NCI-H510A (cell line): ENCODE data around the gene NDUFA7.
"Not testable (repeated sequence)": the region's sequence is repeated elsewhere in the genome, so short reads cannot be mapped to it uniquely, and the experiment has no call there.

Source experiments
- DNase-seq: peaks from one replicate; lab custom pipeline; 2025; lab: John Stamatoyannopoulos, UW

NDUFA7 gene

DNA sequence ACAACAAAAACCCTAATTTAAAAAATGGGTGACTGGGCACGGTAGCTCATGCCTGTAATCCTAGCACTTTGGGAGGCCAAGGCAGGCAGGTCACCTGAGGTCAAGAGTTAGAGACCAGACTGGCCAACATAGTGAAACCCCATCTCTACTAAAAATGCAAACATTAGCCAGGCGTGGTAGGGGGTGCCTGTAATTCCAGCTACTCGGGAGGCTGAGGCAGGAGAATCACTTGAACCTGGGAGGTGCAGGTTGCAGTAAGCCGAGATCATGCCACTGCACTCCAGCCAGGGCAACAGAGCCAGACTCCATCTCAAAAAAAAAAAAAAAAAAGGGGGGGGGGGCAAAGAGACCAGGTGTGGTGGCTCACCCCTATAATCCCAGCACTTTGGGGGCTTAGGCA, 56.9 kb downstream of the NDUFA7 start:
- DNase-seq: not testable (repeated sequence)

GRCh38 chr19:8262431-8262830, 58.7 kb downstream of the NDUFA7 start:
- DNase-seq: no peak

DNA sequence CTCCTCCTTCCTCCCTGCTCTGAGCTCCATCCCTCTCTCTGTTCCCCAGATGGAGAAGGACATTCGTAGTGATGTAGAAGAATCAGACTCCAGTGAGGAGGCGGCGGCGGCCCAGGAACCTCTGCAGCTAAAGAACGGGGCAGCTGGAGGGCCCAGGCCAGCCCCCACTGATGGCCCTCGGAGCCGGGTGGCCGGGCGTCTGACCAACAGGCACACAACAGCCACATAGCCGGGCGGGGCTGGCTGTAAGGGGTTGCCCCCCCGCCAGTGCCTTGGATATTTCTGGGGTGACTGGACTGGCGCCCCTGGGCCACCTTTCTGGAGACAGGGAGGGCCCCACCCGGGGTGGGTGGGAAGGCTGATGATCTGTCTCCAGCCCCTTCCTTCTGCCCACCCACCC, 59.3 kb downstream of the NDUFA7 start:
- DNase-seq: no peak

DNA sequence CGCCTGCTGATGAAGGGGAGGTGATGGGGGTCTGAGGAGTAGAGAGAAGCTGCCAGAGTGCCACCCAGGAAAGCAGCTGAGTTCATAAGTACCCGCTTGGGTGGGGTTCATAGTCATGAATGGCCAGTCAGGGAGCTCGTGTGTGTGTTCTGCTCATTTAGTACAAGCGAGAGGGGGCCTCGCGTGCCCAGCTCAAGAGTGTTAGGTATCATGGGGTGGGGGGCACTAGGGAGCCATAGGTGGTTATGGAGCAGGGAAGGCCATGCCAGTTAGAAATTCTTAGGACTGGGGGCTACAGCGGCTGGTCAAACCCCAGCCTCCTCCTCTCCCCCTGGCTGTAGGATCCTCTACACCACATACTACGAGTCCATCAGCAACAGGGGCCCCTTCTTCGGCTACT, 59.8 kb downstream of the NDUFA7 start:
- no peak for DNase-seq
